HFFc6 (cell line): Measurements from ENCODE around the gene FSIP1. TPM values are rescaled to one million over a fixed set of nuclear protein-coding genes. Genes with fewer than 3 reads are reported as not detected.

Experiments used
- DNase-seq: peaks from one replicate; pipeline ENCODE4 v3.0.0-alpha.2; 2018
- H3K27ac Mint-ChIP-seq: 2 replicates; pipeline ENCODE4 v1.8.0; 2020; ENCODE audit warnings: mild to moderate bottlenecking, mixed read lengths
- H3K27me3 Mint-ChIP-seq: 2 replicates; pipeline ENCODE4 v1.8.0; 2021; ENCODE audit warnings: mild to moderate bottlenecking, moderate library complexity, mixed read lengths; ENCODE audit not compliant: insufficient read depth
- H3K36me3 Mint-ChIP-seq: 2 replicates; pipeline ENCODE4 v1.8.0; 2021; ENCODE audit warnings: low read depth, mixed read lengths
- H3K4me1 Mint-ChIP-seq: 2 replicates; pipeline ENCODE4 v1.8.0; 2020; ENCODE audit warnings: low read depth, mixed read lengths
- H3K4me3 Mint-ChIP-seq: 2 replicates; pipeline ENCODE4 v1.8.0; 2020; ENCODE audit warnings: mild to moderate bottlenecking, moderate library complexity, mixed read lengths
- H3K9me3 Mint-ChIP-seq: 2 replicates; pipeline ENCODE4 v1.8.0; 2020; ENCODE audit warnings: mild to moderate bottlenecking, mixed read lengths
- total RNA-seq, 6 experiments: library from RNA; stranded (reverse); fragmentation: NEBNext Ultra II Directional; extraction: Animal tissue kit (Norgen Biotek cat#: 25700); gene quantifications; 2 replicates in 1 of 6; 3 replicates in 5 of 6; pipeline ENCODE4 v1.2.3, GENCODE V29; 2021
- TF ChIP-seq, protein P1 (sequence below): fragments of 200-600 bp; sonication (generic); IDR thresholded peaks from 2 replicates; pipeline ENCODE4 v1.5.0; 2021; ENCODE audit warnings: antibody characterized with exemption, mild to moderate bottlenecking

Gene FSIP1
- total RNA-seq, 6 experiments from 2014 or later, result 1.2 to 2.0 (median 1.3) TPM

DNA sequence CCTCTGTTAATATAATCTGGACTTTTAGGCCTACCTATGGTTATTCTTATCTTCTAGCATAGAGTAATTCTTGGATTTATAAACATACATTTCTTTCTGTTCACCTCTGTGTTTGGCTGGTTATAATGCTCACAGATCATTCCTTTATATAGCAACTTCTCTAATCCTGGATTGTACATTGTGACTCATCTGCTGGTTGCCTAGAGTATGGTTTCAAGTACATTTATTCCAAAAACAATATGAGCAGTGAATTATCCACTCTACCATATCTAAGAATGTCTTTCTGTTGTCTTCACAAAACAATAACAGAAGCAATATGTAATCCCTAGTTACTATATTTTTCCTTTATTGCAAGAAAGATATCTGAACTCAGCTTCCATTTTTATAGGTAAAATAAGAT lies 35.3 kb downstream of the FSIP1 start:
- Mint-ChIP-seq H3K4me1 (peaks cover 56% of the 10 kb centered on the region), H3K36me3 (peaks cover 6% of the 10 kb centered on the region), H3K9me3 (no peaks in the 10 kb centered on the region; the same call in 1 of the 2 replicates), H3K27me3 (no peaks in the 10 kb centered on the region; the same call in none of the 2 replicates), H3K27ac (peak overlapping the region; percentile 71), H3K4me3 (no peak overlapping the region; the same call in 1 of the 2 replicates)
- TF ChIP-seq, protein P1, sequence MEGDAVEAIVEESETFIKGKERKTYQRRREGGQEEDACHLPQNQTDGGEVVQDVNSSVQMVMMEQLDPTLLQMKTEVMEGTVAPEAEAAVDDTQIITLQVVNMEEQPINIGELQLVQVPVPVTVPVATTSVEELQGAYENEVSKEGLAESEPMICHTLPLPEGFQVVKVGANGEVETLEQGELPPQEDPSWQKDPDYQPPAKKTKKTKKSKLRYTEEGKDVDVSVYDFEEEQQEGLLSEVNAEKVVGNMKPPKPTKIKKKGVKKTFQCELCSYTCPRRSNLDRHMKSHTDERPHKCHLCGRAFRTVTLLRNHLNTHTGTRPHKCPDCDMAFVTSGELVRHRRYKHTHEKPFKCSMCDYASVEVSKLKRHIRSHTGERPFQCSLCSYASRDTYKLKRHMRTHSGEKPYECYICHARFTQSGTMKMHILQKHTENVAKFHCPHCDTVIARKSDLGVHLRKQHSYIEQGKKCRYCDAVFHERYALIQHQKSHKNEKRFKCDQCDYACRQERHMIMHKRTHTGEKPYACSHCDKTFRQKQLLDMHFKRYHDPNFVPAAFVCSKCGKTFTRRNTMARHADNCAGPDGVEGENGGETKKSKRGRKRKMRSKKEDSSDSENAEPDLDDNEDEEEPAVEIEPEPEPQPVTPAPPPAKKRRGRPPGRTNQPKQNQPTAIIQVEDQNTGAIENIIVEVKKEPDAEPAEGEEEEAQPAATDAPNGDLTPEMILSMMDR, result no peak
- DNase-seq, result peak; percentile 43

DNA sequence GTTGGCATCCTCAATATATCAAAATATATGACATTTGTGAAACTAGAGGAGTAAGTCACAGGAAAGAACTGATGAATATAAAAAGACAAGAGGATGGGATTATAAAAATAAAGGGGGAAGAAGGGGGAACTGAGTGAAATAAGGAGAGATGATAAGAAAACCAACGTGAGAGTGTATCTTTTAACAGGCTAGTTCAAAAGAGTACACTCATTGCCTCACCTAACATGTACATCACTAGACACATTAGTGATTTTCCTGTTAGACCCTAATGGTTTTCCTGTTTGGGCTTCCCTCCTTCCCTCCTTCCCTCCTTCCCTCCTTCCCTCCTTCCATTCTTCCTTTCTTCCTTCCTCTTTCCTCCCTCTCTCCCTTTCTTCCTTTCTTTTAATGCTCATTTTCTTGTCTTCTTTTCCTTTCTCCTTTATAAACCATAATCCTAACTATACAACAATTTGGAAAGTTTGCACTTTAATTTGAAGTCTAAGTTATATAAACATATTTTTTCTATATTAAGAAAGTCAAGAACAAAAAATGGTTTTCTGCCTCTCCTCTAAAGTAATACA lies 35.8 kb downstream of the FSIP1 start:
- H3K27me3 Mint-ChIP-seq, result no peaks in the 10 kb centered on the region; the same call in none of the 2 replicates
- peaks cover 59% of the 10 kb centered on the region for H3K4me1 Mint-ChIP-seq
- TF ChIP-seq, protein P1, result no peak
- peak overlapping the region; percentile 71 for H3K27ac Mint-ChIP-seq
- peaks cover 6% of the 10 kb centered on the region for H3K36me3 Mint-ChIP-seq
- no peak for DNase-seq
- no peaks in the 10 kb centered on the region; the same call in 1 of the 2 replicates for H3K9me3 Mint-ChIP-seq
- H3K4me3 Mint-ChIP-seq, result no peak overlapping the region

- no peak overlapping the region for H3K4me3 Mint-ChIP-seq
- no peak for DNase-seq
- peaks cover under 1% of the 10 kb centered on the region; the same call in 1 of the 2 replicates for H3K36me3 Mint-ChIP-seq
- no peaks in the 10 kb centered on the region; the same call in none of the 2 replicates for H3K27me3 Mint-ChIP-seq
- H3K27ac Mint-ChIP-seq, result no peak overlapping the region
- TF ChIP-seq, protein P1, result no peak
- peaks cover 60% of the 10 kb centered on the region for H3K4me1 Mint-ChIP-seq
- H3K9me3 Mint-ChIP-seq, result no peaks in the 10 kb centered on the region
Observed at GRCh38 chr15:39746176-39746575, 36.5 kb downstream of the FSIP1 start.

DNA sequence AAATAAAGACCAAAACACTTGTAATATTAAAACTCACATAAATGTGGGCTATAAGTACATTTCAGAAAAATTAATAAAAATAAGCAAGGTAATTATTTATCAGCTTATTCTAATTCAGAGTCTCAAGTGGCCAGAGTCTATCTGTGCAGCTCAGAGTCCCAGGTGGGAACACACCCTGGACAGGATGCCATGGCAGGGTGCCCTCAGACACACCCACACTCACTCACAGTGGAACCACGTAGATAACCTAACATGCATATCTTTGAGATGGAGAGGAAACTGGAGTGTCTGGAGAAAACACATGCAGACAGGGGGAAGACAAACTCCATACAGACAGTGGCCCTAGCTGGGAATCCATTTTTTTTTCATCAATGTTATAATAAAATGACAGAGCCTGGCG lies 37.2 kb downstream of the FSIP1 start:
- H3K36me3 Mint-ChIP-seq, result no peaks in the 10 kb centered on the region; the same call in 1 of the 2 replicates
- no peaks in the 10 kb centered on the region; the same call in none of the 2 replicates for H3K27me3 Mint-ChIP-seq
- DNase-seq, result no peak
- TF ChIP-seq, protein P1, result no peak
- no peak overlapping the region for H3K4me3 Mint-ChIP-seq
- H3K9me3 Mint-ChIP-seq, result no peaks in the 10 kb centered on the region
- H3K4me1 Mint-ChIP-seq, result peaks cover 55% of the 10 kb centered on the region
- no peak overlapping the region for H3K27ac Mint-ChIP-seq

- H3K4me3 Mint-ChIP-seq, result no peak overlapping the region
- TF ChIP-seq, protein P1, result no peak
- no peaks in the 10 kb centered on the region; the same call in none of the 2 replicates for H3K27me3 Mint-ChIP-seq
- H3K27ac Mint-ChIP-seq, result no peak overlapping the region
- no peak for DNase-seq
- H3K4me1 Mint-ChIP-seq, result peaks cover 55% of the 10 kb centered on the region
- H3K9me3 Mint-ChIP-seq, result no peaks in the 10 kb centered on the region
- no peaks in the 10 kb centered on the region; the same call in 1 of the 2 replicates for H3K36me3 Mint-ChIP-seq
Observed at GRCh38 chr15:39744334-39745103, 38.1 kb downstream of the FSIP1 start.
